GM23248 (cell line): ENCODE data around the gene ACP1.

ENCODE experiments used
- EZH2 ChIP-seq: fragments of 200-600 bp; sonication (generic); IDR thresholded peaks from 2 replicates; pipeline ENCODE4 v1.6.1; 2018; ENCODE audit warnings: antibody characterized with exemption, mild to moderate bottlenecking; ENCODE audit not compliant: insufficient read depth, poor library complexity, severe bottlenecking
- EZH2phosphoT487 ChIP-seq: fragments of 200-600 bp; sonication (generic); IDR thresholded peaks from 2 replicates; pipeline ENCODE4 v1.6.1; 2018; ENCODE audit warnings: antibody characterized with exemption, moderate library complexity, mild to moderate bottlenecking, low read depth; ENCODE audit not compliant: insufficient read depth

DNA sequence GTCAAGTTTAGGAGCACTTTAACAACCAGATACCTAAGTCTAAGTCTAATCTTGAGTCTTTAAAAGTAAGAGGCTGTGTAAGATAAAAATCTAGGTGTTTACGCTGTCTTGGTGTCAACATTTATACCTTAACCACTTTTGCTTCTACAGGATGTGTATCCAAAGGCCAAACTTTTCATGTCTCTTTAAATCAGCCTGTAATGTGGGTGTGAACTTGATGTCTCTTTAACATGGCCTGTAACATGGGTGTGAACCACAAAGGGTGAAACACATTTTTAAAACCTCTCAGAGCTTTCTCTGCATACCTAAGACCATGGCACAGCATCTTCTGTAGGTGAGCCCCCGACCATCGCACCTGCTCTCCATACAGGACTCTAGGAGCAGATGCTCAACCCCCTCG, 41.3 kb upstream of the ACP1 start:
- TF ChIP-seq EZH2phosphoT487 (no peak), EZH2 (no peak)
